Measurements from ENCODE around the gene HDGFL3. TPM values are rescaled to one million over a fixed set of nuclear protein-coding genes. Genes with fewer than 3 reads are reported as not detected.

HDGFL3 gene
- total and polyA plus RNA-seq, 9 of the 15 experiments (the other 6 are each of a cell fraction or from before 2014, with no cell fraction given): 6.7 to 42.0 (median 31.4) TPM

DNA sequence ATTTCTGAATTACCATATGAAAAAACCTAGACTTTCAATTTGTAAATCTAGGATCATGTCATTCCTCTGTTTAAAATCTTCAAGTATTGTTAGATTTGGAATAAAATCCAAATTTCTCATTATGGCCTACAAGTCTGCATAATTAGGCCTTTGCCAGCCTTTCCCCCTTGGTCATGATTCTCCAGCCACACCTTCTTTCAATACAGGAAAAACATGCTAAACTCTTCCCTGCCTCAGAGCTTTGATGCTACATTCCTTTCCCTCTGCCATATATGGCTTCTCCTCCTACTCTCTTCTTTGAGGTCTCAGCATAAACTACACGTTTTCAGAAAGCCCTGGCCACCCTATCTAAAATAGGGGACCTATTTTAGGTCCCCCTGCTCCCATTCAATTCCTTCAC, 51.7 kb downstream of the HDGFL3 start:
- Histone ChIP-seq H3K4me3 (no peak overlapping the region), H3K27me3 (ENCODE audit: control insufficient read depth in 2 of 2, insufficient read depth in 2 of 2, low read length in 2 of 2) (no peaks in the 10 kb centered on the region), H3K9ac (ENCODE audit: insufficient read depth in 1 of 2, low read depth in 2 of 2, low read length in 2 of 2) (no peak overlapping the region), H2AFZ (ENCODE audit: low read depth, low read length) (no peak overlapping the region), H3K9me3 (replicated peaks; ENCODE audit: control insufficient read depth, insufficient read depth, low read depth, low read length) (no peaks in the 10 kb centered on the region), H3K9me1 (ENCODE audit: control insufficient read depth, insufficient read depth, low read length) (no peaks in the 10 kb centered on the region), H3K4me1 (replicated peaks in 1 of 2; ENCODE audit: control insufficient read depth in 2 of 2, insufficient read depth in 2 of 2, low read length in 2 of 2) (no peaks in the 10 kb centered on the region), H3K79me2 (ENCODE audit: control insufficient read depth, insufficient read depth, low read length) (no peaks in the 10 kb centered on the region), H3K4me2 (ENCODE audit: insufficient read depth, low read length) (no peak overlapping the region), H3K36me3 (ENCODE audit: control insufficient read depth, insufficient read depth, low read length) (peaks cover 11% of the 10 kb centered on the region; the same call in 1 of the 3 replicates), H4K20me1 (replicated peaks; ENCODE audit: control insufficient read depth, insufficient read depth, low read length) (no peaks in the 10 kb centered on the region), H3K27ac (ENCODE audit: extremely low read depth, low read depth, low read length) (no peak overlapping the region)
- FAIRE-seq: no peak
- CTCF ChIA-PET (ENCODE audit: low intra/inter-chr PET ratio): no interaction called here
- BruUV-seq (replicated peaks): no TSS peak
- 7% methylated on average over 1 of the region's 1 CpG for WGBS (ENCODE audit: insufficient coverage, low coverage, missing lambda C conversion rate)
- DNase-seq (ENCODE audit: extremely low read depth in 1 of 4, low spot score in 3 of 4): no peak
- no peak for ATAC-seq
- POLR2A ChIA-PET: interaction anchor here (0.6 kb wide), 1 partner anchor 12 kb away, joined by 3 read pairs; no protein-coding TSS in a partner anchor
- intact Hi-C loops (cut with micrococcal nuclease) (no loop called here), in situ Hi-C loops (cut with MboI) (no loop called here)
- TF ChIP-seq NR2C1 (IDR thresholded peaks at IDR 0.05): no peak
- no peak for TF ChIP-seq NR2C1 (tag; IDR thresholded peaks at IDR 0.05)
- no peak for TF ChIP-seq GATAD2B (IDR thresholded peaks at IDR 0.05; ENCODE audit: borderline replicate concordance)
- no peak for TF ChIP-seq ZNF133 (CRISPR knock-in tag; IDR thresholded peaks at IDR 0.05)
- TF ChIP-seq, protein P1, sequence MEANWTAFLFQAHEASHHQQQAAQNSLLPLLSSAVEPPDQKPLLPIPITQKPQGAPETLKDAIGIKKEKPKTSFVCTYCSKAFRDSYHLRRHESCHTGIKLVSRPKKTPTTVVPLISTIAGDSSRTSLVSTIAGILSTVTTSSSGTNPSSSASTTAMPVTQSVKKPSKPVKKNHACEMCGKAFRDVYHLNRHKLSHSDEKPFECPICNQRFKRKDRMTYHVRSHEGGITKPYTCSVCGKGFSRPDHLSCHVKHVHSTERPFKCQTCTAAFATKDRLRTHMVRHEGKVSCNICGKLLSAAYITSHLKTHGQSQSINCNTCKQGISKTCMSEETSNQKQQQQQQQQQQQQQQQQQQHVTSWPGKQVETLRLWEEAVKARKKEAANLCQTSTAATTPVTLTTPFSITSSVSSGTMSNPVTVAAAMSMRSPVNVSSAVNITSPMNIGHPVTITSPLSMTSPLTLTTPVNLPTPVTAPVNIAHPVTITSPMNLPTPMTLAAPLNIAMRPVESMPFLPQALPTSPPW (CRISPR knock-in tag; IDR thresholded peaks at IDR 0.05): no peak
- no peak for TF ChIP-seq KAT2B (IDR thresholded peaks at IDR 0.05; ENCODE audit: low read depth, low read length)
- no peak for TF ChIP-seq NONO (IDR thresholded peaks at IDR 0.05; ENCODE audit: low read depth in 2 of 2, low read length in 1 of 2)
- TF ChIP-seq, protein P2, sequence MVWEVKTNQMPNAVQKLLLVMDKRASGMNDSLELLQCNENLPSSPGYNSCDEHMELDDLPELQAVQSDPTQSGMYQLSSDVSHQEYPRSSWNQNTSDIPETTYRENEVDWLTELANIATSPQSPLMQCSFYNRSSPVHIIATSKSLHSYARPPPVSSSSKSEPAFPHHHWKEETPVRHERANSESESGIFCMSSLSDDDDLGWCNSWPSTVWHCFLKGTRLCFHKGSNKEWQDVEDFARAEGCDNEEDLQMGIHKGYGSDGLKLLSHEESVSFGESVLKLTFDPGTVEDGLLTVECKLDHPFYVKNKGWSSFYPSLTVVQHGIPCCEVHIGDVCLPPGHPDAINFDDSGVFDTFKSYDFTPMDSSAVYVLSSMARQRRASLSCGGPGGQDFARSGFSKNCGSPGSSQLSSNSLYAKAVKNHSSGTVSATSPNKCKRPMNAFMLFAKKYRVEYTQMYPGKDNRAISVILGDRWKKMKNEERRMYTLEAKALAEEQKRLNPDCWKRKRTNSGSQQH (CRISPR knock-in tag; IDR thresholded peaks at IDR 0.05): no peak
- TF ChIP-seq, protein P3, sequence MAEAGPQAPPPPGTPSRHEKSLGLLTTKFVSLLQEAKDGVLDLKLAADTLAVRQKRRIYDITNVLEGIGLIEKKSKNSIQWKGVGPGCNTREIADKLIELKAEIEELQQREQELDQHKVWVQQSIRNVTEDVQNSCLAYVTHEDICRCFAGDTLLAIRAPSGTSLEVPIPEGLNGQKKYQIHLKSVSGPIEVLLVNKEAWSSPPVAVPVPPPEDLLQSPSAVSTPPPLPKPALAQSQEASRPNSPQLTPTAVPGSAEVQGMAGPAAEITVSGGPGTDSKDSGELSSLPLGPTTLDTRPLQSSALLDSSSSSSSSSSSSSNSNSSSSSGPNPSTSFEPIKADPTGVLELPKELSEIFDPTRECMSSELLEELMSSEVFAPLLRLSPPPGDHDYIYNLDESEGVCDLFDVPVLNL (CRISPR knock-in tag; IDR thresholded peaks at IDR 0.05; ENCODE audit: low read depth): no peak
- TF ChIP-seq BHLHE40 (IDR thresholded peaks at IDR 0.05; ENCODE audit: low read length): no peak
- no peak for TF ChIP-seq ARNT (IDR thresholded peaks at IDR 0.05)
- TF ChIP-seq, protein P4, sequence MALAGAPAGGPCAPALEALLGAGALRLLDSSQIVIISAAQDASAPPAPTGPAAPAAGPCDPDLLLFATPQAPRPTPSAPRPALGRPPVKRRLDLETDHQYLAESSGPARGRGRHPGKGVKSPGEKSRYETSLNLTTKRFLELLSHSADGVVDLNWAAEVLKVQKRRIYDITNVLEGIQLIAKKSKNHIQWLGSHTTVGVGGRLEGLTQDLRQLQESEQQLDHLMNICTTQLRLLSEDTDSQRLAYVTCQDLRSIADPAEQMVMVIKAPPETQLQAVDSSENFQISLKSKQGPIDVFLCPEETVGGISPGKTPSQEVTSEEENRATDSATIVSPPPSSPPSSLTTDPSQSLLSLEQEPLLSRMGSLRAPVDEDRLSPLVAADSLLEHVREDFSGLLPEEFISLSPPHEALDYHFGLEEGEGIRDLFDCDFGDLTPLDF (CRISPR knock-in tag; IDR thresholded peaks at IDR 0.05): no peak
- no peak for TF ChIP-seq HOMEZ (CRISPR knock-in tag; IDR thresholded peaks at IDR 0.05)
- TF ChIP-seq, protein P5, sequence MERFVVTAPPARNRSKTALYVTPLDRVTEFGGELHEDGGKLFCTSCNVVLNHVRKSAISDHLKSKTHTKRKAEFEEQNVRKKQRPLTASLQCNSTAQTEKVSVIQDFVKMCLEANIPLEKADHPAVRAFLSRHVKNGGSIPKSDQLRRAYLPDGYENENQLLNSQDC (CRISPR knock-in tag; IDR thresholded peaks at IDR 0.05): no peak
